ENCODE results near the gene AGRN. TPM values are rescaled to one million over a fixed set of nuclear protein-coding genes. Genes with fewer than 3 reads are reported as not detected.

Gene AGRN
- total RNA-seq, 2 experiments from 2014 or later, result 12.1 to 12.5 TPM

GRCh38 chr1:1080122-1080757 lies 60.3 kb downstream of the AGRN start:
- ChIA-PET CTCF (interaction anchor here (1.3 to 1.5 kb wide), 2 partner anchors 17 to 97 kb away, joined by 3 to 4 read pairs; no protein-coding TSS in a partner anchor), POLR2A (no interaction called here)

- POLR2A ChIA-PET, result no interaction called here
- CTCF ChIA-PET, result interaction anchor here (0.6 to 1.9 kb wide), 2 partner anchors 13 to 784 kb away, joined by 3 to 4 read pairs; no protein-coding TSS in a partner anchor
These were observed 61.0 kb downstream of the AGRN start for GRCh38 chr1:1080951-1081310.

GRCh38 chr1:1081311-1082238 lies 61.7 kb downstream of the AGRN start:
- POLR2A ChIA-PET, result no interaction called here

GRCh38 chr1:1082239-1082775 lies 62.4 kb downstream of the AGRN start:
- ChIA-PET POLR2A (no interaction called here), CTCF (interaction anchor here (1.9 kb wide), 1 partner anchor 15 kb away, joined by 4 read pairs; no protein-coding TSS in a partner anchor)

More at GRCh38 chr1:1081311-1082238, 61.7 kb downstream of the AGRN start:
- CTCF ChIA-PET, result interaction anchor here (0.6 to 1.9 kb wide), 2 partner anchors 14 to 783 kb away, joined by 3 to 4 read pairs; no protein-coding TSS in a partner anchor

GRCh38 chr1:1082776-1083415 lies 63.0 kb downstream of the AGRN start:
- ChIA-PET POLR2A (no interaction called here), CTCF (interaction anchor here (1.9 kb wide), 1 partner anchor 15 kb away, joined by 4 read pairs; no protein-coding TSS in a partner anchor)

- ChIA-PET POLR2A (no interaction called here), CTCF (interaction anchor here (0.7 kb wide), 1 partner anchor 16 kb away, joined by 3 read pairs; no protein-coding TSS in a partner anchor)
These were observed 63.8 kb downstream of the AGRN start for GRCh38 chr1:1083416-1084371.

- CTCF ChIA-PET, result no interaction called here
- POLR2A ChIA-PET, result no interaction called here
These were observed 64.7 kb downstream of the AGRN start for GRCh38 chr1:1084372-1085170.

- POLR2A ChIA-PET, result no interaction called here
- CTCF ChIA-PET, result no interaction called here
These were observed 65.4 kb downstream of the AGRN start for GRCh38 chr1:1085171-1085841.

- ChIA-PET POLR2A (no interaction called here), CTCF (interaction anchor here (1.0 kb wide), 1 partner anchor 14 kb away, joined by 3 read pairs; no protein-coding TSS in a partner anchor)
These were observed 66.3 kb downstream of the AGRN start for GRCh38 chr1:1085911-1086841.

- ChIA-PET POLR2A (no interaction called here), CTCF (interaction anchor here (1.0 kb wide), 1 partner anchor 15 kb away, joined by 3 read pairs; no protein-coding TSS in a partner anchor)
These were observed 67.0 kb downstream of the AGRN start for GRCh38 chr1:1086911-1087341.

- ChIA-PET POLR2A (no interaction called here), CTCF (no interaction called here)
These were observed 67.6 kb downstream of the AGRN start for GRCh38 chr1:1087351-1088028.

- POLR2A ChIA-PET, result no interaction called here
These were observed 68.3 kb downstream of the AGRN start for GRCh38 chr1:1088029-1088800.

GRCh38 chr1:1088801-1089680 lies 69.1 kb downstream of the AGRN start:
- POLR2A ChIA-PET, result no interaction called here
- CTCF ChIA-PET, result interaction anchor here (0.5 kb wide), 1 partner anchor 49 kb away, joined by 4 read pairs; no protein-coding TSS in a partner anchor

More at GRCh38 chr1:1088029-1088800, 68.3 kb downstream of the AGRN start:
- CTCF ChIA-PET, result no interaction called here

All from activated CD8-positive, alpha-beta memory T cell treated with anti-CD3 and anti-CD28 coated beads for 36 hours (primary cell).